ENCODE measurements around the gene ROBO2.

The ROBO2 gene

DNA sequence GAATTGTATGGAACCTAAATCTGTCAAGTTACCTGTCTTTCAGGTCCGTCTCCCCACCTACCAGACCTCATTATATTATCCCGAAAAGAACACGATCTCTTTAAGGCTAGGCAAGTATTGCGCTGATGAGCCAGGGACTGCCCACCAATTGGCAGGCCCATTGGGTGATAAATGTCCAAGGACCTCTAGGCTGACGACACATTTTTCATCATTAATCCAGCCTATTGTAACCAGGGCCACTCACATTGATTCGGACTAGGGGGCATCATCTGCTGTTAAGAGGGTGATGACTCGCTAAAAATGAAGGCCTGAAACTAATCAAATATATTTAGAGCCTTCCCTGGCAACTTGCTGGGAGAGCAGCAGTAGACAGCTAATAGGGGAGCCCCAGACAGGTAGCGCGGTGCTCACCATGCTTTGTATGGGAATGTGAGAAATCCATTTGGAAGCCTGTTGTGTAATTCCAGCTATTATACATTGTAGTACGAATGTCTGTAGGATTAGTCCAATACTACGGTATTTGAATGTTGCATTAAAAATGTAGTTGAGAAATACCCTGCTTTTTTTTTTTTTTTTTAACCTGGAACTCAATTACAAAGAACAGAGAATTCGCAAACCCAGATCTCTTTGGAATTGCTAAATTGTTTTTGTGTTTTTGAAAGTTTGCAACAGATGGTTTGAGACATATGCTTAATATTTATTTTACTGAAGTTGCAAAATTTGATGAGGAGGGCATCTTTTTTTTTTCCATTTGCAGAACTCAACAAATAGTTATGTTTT is 156.1 kb downstream of the ROBO2 start:
- no peak for DNase-seq (ENCODE audit: insufficient read length, low spot score)
- TF ChIP-seq, protein P1, sequence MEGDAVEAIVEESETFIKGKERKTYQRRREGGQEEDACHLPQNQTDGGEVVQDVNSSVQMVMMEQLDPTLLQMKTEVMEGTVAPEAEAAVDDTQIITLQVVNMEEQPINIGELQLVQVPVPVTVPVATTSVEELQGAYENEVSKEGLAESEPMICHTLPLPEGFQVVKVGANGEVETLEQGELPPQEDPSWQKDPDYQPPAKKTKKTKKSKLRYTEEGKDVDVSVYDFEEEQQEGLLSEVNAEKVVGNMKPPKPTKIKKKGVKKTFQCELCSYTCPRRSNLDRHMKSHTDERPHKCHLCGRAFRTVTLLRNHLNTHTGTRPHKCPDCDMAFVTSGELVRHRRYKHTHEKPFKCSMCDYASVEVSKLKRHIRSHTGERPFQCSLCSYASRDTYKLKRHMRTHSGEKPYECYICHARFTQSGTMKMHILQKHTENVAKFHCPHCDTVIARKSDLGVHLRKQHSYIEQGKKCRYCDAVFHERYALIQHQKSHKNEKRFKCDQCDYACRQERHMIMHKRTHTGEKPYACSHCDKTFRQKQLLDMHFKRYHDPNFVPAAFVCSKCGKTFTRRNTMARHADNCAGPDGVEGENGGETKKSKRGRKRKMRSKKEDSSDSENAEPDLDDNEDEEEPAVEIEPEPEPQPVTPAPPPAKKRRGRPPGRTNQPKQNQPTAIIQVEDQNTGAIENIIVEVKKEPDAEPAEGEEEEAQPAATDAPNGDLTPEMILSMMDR (IDR thresholded peaks at IDR 0.05; ENCODE audit: insufficient read depth, missing control alignments) = no peak
- FAIRE-seq = no peak

DNA sequence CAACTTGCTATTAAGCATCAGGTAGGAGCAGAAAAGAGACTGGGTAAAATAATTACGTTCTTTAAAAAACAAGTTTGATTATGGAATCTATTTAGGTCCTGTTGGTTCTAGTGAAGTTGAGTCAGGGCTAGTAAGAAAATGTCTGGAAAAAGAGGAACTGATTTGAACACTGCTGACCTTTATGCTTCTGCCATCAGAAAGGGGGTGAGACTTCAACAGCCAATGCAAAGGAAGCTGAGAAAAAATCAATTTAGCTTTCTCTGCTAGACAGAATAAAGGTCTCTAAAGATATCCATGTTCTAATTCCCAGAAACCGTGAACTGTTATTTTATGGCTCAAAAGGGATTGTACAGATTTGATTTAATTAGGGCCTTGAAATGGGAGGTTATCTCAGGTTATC is 157.5 kb downstream of the ROBO2 start:
- FAIRE-seq (no peak), DNase-seq (ENCODE audit: insufficient read length, low spot score) (no peak)
- TF ChIP-seq, protein P1 (IDR thresholded peaks at IDR 0.05; ENCODE audit: insufficient read depth, missing control alignments) = no peak

DNA sequence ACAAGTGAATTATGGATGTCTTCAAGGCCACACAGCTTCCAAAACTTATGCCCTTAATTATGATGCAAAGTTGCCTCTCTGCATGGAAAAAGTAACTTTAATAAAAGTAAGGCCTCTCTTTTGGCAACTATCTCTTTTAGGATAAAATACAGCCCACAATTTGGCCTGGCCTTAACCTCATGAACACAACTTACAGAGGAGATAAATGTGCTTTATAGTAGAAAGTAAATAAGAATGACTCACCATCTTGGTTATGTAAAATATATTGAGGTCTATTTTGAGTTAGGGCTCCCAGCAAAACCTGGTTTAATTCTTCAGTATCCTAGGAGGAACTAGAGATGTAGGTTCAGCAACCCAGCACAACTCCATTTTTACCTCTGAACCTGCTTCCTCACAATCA is 164.0 kb downstream of the ROBO2 start:
- DNase-seq (ENCODE audit: insufficient read length, low spot score) = no peak
- no peak for FAIRE-seq
- TF ChIP-seq, protein P1 (IDR thresholded peaks at IDR 0.05; ENCODE audit: insufficient read depth, missing control alignments) = no peak

DNA sequence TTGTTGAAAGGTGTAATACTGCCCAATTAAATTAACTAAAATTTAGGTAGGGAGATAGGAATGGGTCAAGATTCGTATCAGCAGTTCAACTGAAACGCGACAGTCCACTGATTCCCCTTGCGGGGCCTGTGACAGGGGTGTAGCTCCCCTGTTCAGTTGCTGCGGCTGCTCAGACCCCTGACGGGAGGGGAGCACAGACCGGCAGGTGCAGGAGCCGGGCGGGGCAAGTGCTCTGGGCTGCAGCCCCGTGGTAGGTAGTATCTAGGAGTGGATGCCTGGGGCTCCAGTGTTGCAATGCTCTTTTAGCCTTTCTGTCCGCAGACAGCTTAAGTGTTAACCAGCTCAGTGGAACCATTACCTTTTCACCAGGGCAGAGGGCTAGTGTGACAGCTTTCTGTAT is 164.9 kb downstream of the ROBO2 start:
- DNase-seq (ENCODE audit: insufficient read length, low spot score) (no peak), FAIRE-seq (no peak)
- TF ChIP-seq, protein P1 (IDR thresholded peaks at IDR 0.05; ENCODE audit: insufficient read depth, missing control alignments) = no peak

DNA sequence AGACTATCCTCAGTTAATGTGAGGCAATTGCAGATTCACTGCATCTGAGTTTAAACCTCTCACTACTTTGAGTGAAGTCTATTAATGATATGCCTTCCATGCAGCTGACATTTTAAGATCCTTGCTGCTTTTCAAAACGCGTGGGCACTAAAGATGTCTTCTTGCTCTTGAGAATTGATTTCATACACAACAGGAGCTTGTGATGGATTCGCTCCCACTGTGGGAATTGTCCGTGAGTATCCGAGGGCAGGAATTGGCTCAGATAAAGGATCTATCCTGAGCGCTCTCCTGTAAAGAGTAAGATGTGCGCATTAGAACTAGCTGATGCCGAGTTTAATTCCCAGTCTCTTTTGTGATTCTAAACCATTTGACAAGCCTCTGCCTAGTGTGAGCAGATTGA is 167.9 kb downstream of the ROBO2 start:
- no peak for FAIRE-seq
- no peak for DNase-seq (ENCODE audit: insufficient read length, low spot score)
- TF ChIP-seq, protein P1 (IDR thresholded peaks at IDR 0.05; ENCODE audit: insufficient read depth, missing control alignments) = no peak

DNA sequence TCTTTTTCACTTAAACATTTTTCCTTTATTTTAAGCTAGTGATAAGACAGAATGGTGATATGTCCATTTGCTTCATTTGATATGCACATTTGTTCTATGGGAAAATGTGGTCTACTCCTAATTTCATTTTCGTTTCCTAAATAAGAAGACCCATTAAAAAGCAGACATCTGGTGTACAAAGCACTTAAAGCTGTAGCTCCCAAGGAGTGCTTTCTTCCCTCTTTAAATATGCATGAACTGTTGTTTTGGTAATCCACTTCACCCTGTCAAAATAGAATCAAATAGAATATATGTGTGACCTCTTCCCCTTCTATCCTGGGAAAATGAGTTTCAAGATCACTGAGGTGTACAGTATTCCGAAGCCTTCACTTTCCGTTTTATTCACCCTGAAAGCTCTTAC is 182.8 kb downstream of the ROBO2 start:
- FAIRE-seq (no peak), DNase-seq (ENCODE audit: insufficient read length, low spot score) (no peak)
- TF ChIP-seq, protein P1 (IDR thresholded peaks at IDR 0.05; ENCODE audit: insufficient read depth, missing control alignments) = no peak

DNA sequence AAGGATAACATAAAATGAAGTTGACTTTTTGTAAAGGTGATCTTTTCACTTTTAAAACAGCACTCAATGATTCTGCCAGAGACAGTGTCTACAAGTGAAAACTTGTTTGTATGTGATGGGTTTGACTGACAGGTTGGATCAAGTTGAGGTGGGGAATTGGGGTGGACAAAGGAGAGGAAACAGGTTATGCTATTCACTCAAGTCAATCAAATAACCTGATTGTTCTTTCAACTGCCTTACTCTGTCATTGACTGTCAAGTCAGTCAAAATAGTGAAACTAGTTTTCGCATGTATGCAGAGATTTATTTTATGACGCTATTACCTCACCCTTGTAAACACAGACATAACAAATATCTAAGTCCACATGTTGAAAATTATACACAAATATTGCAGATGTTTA is 187.7 kb downstream of the ROBO2 start:
- no peak for DNase-seq (ENCODE audit: insufficient read length, low spot score)
- FAIRE-seq = no peak
- TF ChIP-seq, protein P1 (IDR thresholded peaks at IDR 0.05; ENCODE audit: insufficient read depth, missing control alignments) = no peak

Measured in D721Med (cell line).